Measurements from ENCODE around the gene CDH13.

CDH13 gene

GRCh38 chr16:83306961-83307593 lies 680.3 kb downstream of the CDH13 start:
- Histone ChIP-seq H3K4me3 (ENCODE audit: low read length) (no peak overlapping the region), H3K9ac (ENCODE audit: low read length) (no peak overlapping the region), H3K4me1 (ENCODE audit: low read length) (no peaks in the 10 kb centered on the region), H3K36me3 (replicated peaks; ENCODE audit: insufficient read depth, low read length) (no peaks in the 10 kb centered on the region), H2AFZ (ENCODE audit: low read length) (no peak overlapping the region), H3K9me3 (replicated peaks; ENCODE audit: insufficient read depth, low read length) (no peaks in the 10 kb centered on the region), H3K27ac (ENCODE audit: low read length) (no peak overlapping the region), H3K27me3 (replicated peaks; ENCODE audit: insufficient read depth, low read length) (no peaks in the 10 kb centered on the region), H3F3A (ENCODE audit: insufficient read depth, low read length) (no peaks in the 10 kb centered on the region), H3K4me2 (ENCODE audit: low read depth, low read length) (no peak overlapping the region), H3K9me2 (replicated peaks; ENCODE audit: insufficient read depth, low read length) (no peaks in the 10 kb centered on the region), H4K20me1 (ENCODE audit: insufficient read depth, low read length) (no peaks in the 10 kb centered on the region), H3K79me2 (ENCODE audit: low read length) (no peaks in the 10 kb centered on the region)
- no peak for DNase-seq
- TF ChIP-seq EZH2phosphoT487 (IDR thresholded peaks at IDR 0.05; ENCODE audit: low read length) (no peak), EZH2 (optimal IDR thresholded peaks at IDR 0.05; ENCODE audit: low read depth, low read length) (no peak)
- TF ChIP-seq, protein P1, sequence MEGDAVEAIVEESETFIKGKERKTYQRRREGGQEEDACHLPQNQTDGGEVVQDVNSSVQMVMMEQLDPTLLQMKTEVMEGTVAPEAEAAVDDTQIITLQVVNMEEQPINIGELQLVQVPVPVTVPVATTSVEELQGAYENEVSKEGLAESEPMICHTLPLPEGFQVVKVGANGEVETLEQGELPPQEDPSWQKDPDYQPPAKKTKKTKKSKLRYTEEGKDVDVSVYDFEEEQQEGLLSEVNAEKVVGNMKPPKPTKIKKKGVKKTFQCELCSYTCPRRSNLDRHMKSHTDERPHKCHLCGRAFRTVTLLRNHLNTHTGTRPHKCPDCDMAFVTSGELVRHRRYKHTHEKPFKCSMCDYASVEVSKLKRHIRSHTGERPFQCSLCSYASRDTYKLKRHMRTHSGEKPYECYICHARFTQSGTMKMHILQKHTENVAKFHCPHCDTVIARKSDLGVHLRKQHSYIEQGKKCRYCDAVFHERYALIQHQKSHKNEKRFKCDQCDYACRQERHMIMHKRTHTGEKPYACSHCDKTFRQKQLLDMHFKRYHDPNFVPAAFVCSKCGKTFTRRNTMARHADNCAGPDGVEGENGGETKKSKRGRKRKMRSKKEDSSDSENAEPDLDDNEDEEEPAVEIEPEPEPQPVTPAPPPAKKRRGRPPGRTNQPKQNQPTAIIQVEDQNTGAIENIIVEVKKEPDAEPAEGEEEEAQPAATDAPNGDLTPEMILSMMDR (IDR thresholded peaks at IDR 0.05; ENCODE audit: low read length) = no peak

DNA sequence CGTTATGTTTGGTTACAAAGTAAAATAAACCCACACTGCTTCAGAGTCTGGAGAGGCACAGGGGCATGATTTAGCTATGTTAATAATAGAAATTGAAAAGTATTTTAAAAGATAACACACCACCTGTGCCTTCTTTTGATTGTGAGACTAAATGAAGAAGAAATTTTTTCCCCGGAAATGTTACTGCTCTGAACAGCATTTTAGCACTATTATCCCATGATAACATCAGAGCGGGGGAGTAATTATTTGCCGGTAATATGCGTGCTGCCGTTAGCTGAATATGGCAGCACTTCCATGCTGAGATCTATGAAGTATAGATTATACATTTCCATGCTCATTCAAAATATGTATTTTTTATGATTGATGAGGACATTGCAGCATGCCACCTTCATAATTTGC lies 680.8 kb downstream of the CDH13 start:
- H3K36me3 ChIP-seq (replicated peaks; ENCODE audit: insufficient read depth, low read length) = no peaks in the 10 kb centered on the region
- H3K4me2 ChIP-seq (ENCODE audit: low read depth, low read length) = no peak overlapping the region
- H3K79me2 ChIP-seq (ENCODE audit: low read length) = no peaks in the 10 kb centered on the region
- no peaks in the 10 kb centered on the region for H3K4me1 ChIP-seq (ENCODE audit: low read length)
- no peaks in the 10 kb centered on the region for H3K9me3 ChIP-seq (replicated peaks; ENCODE audit: insufficient read depth, low read length)
- TF ChIP-seq, protein P1 (IDR thresholded peaks at IDR 0.05; ENCODE audit: low read length) = no peak
- TF ChIP-seq EZH2 (optimal IDR thresholded peaks at IDR 0.05; ENCODE audit: low read depth, low read length) = no peak
- no peak for TF ChIP-seq EZH2phosphoT487 (IDR thresholded peaks at IDR 0.05; ENCODE audit: low read length)
- H3K9me2 ChIP-seq (replicated peaks; ENCODE audit: insufficient read depth, low read length) = no peaks in the 10 kb centered on the region
- H4K20me1 ChIP-seq (ENCODE audit: insufficient read depth, low read length) = no peaks in the 10 kb centered on the region
- H3K27ac ChIP-seq (ENCODE audit: low read length) = no peak overlapping the region
- no peak overlapping the region for H3K4me3 ChIP-seq (ENCODE audit: low read length)
- no peaks in the 10 kb centered on the region for H3K27me3 ChIP-seq (replicated peaks; ENCODE audit: insufficient read depth, low read length)
- H3F3A ChIP-seq (ENCODE audit: insufficient read depth, low read length) = no peaks in the 10 kb centered on the region
- no peak overlapping the region for H3K9ac ChIP-seq (ENCODE audit: low read length)
- no peak for DNase-seq
- H2AFZ ChIP-seq (ENCODE audit: low read length) = no peak overlapping the region

GRCh38 chr16:83308414-83308813 lies 681.6 kb downstream of the CDH13 start:
- Histone ChIP-seq H3K4me3 (ENCODE audit: low read length) (no peak overlapping the region), H3K9ac (ENCODE audit: low read length) (no peak overlapping the region), H2AFZ (ENCODE audit: low read length) (no peak overlapping the region), H3K4me2 (ENCODE audit: low read depth, low read length) (no peak overlapping the region), H4K20me1 (ENCODE audit: insufficient read depth, low read length) (no peaks in the 10 kb centered on the region), H3K27me3 (replicated peaks; ENCODE audit: insufficient read depth, low read length) (no peaks in the 10 kb centered on the region), H3F3A (ENCODE audit: insufficient read depth, low read length) (no peaks in the 10 kb centered on the region), H3K9me3 (replicated peaks; ENCODE audit: insufficient read depth, low read length) (no peaks in the 10 kb centered on the region), H3K4me1 (ENCODE audit: low read length) (no peaks in the 10 kb centered on the region), H3K27ac (ENCODE audit: low read length) (no peak overlapping the region), H3K9me2 (replicated peaks; ENCODE audit: insufficient read depth, low read length) (no peaks in the 10 kb centered on the region), H3K36me3 (replicated peaks; ENCODE audit: insufficient read depth, low read length) (no peaks in the 10 kb centered on the region), H3K79me2 (ENCODE audit: low read length) (no peaks in the 10 kb centered on the region)
- TF ChIP-seq EZH2phosphoT487 (IDR thresholded peaks at IDR 0.05; ENCODE audit: low read length) (no peak), EZH2 (optimal IDR thresholded peaks at IDR 0.05; ENCODE audit: low read depth, low read length) (no peak)
- TF ChIP-seq, protein P1 (IDR thresholded peaks at IDR 0.05; ENCODE audit: low read length) = no peak
- DNase-seq = no peak
